ENCODE measurements around the gene WNT11. TPM values are rescaled to one million over a fixed set of nuclear protein-coding genes. Genes with fewer than 3 reads are reported as not detected.

Gene WNT11
- 1.8 TPM for total RNA-seq

DNA sequence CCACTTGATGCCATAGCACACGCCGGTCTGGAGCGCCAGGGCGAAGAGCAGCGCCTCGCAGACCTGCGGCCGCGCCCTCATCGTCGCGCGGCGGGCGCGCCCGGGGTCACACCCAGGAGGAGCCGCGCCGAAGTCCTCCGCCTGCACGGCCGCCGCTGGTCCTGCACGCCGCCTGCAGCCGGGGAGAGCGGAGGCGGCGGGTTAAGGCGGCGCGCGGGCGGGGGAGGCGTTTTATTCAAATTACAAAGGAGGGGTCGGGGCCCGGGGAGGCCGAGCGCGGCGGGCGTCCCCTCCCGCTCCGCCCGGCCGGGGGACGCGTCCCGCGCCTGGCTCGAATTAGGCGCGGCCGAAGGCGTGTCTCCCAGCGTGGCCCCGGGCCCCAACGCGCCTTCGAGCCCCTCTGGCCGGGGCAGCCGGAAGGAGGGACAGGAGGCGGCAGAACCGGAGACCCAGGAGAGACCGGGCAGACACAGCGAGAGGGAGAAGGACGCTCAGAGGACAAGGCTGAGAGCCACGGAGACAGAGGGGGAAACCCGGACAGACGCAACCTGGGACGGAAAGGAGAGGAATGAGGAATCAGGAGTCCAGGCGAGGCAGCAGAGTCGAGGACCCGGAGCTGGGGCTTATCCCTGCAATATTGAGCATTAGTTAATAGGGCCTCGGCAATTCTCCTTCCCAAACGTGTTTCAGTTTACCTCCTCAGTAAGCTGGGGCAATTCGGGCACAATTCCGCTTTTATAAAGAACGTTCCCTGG lies at the start of gene WNT11:
Gene WNT11, minus strand, starts transcription at position 176 of the 755 bp plus-strand sequence. Its CDS starts 95 bp downstream, at position 81.
- DNase-seq (ENCODE audit: low spot score), result no peak

DNA sequence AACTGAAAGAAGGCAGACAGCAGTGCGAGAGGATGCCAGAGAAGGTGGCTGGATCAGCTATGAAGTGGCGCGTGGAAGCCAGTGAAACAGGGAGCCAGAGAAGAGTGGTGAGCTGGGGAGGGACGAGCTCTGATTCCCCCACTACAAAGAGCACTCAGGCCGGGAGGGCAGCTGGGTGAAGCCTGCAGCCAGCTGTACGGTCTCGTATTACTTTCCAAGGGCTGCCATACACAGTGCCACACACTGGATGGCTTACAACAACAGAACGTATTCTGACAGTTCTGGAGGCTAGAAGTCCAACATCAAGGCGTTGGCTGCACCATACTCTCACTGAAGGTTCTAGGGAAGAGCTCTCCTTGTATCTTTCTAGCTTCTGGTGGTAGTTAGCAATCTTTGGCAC lies 47.1 kb upstream of the WNT11 start:
- DNase-seq (ENCODE audit: low spot score), result no peak

DNA sequence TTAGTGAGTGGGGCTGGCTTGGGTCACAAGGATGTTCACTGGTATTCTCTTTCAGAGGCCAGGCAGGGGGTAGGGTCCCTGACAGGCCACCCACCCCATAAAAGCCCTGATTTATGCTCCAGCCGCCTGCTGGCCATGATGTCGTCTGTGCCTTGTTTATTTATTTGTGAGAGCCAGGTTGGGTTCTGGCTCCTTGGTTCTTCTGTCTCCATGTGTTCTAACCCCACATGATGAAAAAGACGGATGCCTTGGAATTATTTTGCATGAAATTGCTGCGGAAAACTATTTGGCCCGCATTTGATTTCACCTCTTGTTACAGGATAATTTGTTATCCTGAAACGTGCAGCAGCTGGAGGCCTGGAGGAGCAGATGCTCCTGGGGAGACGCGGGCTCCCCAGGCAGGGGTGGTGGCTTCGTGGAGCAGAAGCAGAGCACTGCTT lies 46.3 kb upstream of the WNT11 start:
- DNase-seq (ENCODE audit: low spot score), result no peak

GRCh38 chr11:76251576-76251975 lies 45.3 kb upstream of the WNT11 start:
- DNase-seq (ENCODE audit: low spot score), result no peak

DNA sequence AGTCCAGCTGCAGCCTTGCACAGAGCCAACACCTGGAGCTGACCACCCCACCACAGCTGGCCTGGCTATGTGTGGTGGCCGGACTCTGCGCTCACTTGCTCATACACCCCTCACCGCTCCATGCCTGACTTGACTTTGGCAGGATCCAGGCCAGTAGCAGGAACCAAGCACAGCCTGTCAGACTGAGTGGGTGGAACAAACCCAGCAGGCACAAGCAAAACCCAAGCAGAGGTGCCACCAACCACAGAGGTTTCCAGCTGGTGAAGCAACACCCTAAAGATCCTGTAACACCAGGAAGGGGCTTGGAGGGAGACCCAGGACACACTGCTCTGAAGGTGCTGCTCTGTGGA lies 44.9 kb upstream of the WNT11 start:
- DNase-seq (ENCODE audit: low spot score), result no peak

GRCh38 chr11:76250520-76251225 lies 44.4 kb upstream of the WNT11 start:
- DNase-seq (ENCODE audit: low spot score), result no peak

GRCh38 chr11:76249195-76249741 lies 43.0 kb upstream of the WNT11 start:
- no peak for DNase-seq (ENCODE audit: low spot score)

DNA sequence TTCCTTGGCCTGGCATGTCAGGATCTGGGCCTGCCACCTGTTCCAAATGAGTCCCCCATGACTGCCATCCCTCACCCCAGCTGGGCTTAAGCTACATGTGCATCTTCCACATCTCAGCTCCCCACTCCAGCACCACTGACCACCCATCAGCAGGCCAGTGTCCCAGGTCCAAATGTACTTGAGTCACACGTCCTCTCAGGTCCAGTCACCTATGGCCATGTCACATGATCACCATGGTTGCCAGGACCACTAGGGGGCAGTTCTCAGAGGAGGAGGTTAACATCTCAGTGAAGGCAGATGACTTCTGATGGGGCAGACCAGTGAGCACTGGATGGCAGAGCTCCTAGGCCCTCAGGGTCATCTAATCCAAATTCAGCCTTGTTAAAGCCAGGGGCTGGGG lies 41.9 kb upstream of the WNT11 start:
- DNase-seq (ENCODE audit: low spot score), result no peak

- DNase-seq (ENCODE audit: low spot score), result no peak
These were observed 40.8 kb upstream of the WNT11 start for GRCh38 chr11:76247091-76247490.

- DNase-seq (ENCODE audit: low spot score), result no peak
These were observed 40.1 kb upstream of the WNT11 start for GRCh38 chr11:76246271-76246933.

DNA sequence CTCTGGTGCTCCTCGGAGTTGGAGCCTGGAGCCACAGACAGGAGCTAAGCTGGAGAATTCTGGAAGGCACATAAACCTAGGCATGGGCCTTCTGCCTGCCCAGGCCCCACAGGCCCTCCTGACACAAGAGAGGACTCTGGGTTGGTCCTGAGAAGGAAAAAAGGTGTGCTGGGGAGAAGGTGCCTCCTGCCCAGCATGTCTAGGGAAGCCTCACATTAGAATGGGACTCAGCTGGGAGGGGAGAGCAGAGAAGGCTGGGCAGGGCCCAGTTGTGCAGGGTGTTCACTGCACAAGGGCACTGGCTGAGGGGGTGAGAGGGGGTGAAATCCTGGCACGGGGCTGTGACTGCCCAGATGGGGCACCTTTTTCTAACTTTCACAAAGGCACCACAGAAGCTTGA lies 39.4 kb upstream of the WNT11 start:
- no peak for DNase-seq (ENCODE audit: low spot score)

- no peak for DNase-seq (ENCODE audit: low spot score)
These were observed 38.1 kb upstream of the WNT11 start for GRCh38 chr11:76244316-76244851.

- no peak for DNase-seq (ENCODE audit: low spot score)
These were observed 37.6 kb upstream of the WNT11 start for GRCh38 chr11:76243957-76244285.

DNA sequence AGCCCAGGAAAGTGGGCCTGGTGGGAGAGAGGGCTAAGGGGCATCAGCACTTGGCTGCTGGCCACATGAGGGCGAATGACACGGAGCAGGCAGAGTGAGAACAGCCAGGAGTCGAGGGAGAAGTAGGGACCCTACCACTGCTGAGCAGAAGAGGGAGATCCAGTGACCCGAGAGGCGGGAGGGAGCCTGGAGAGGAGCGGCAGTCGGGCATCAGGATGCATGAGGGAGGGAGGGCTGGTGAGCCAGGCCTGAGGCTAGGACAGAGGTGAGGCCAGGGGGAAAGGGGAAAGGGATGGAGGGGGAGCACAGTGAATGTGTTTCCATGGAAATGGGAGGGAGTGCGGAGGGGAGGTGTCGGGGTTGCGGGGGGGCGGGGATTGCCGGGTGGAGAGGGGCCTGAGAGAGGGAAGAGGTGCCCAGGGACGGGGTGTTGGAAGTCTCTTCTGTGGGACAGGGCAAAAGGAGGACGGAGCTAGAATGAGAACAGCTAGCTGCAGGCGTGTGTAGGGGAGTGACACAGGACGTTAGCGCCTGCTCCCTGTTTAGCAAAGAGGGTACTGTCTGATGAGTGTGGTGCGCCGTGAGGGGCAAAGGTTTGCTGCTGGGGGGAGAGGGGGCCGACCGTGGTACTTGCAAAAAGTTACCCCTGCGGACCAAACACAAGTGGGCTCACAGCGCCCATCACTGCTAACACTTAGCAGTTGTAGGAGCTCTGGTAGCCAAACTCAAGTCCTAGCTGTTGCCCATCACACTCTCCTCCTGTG lies 37.1 kb upstream of the WNT11 start:
- no peak for DNase-seq (ENCODE audit: low spot score)

- no peak for DNase-seq (ENCODE audit: low spot score)
These were observed 35.9 kb upstream of the WNT11 start for GRCh38 chr11:76242004-76242779.

GRCh38 chr11:76241243-76242000 lies 35.1 kb upstream of the WNT11 start:
- no peak for DNase-seq (ENCODE audit: low spot score)

GRCh38 chr11:76240666-76241065 lies 34.4 kb upstream of the WNT11 start:
- no peak for DNase-seq (ENCODE audit: low spot score)

- no peak for DNase-seq (ENCODE audit: low spot score)
These were observed 33.8 kb upstream of the WNT11 start for GRCh38 chr11:76240161-76240540.

GRCh38 chr11:76239483-76240160 lies 33.3 kb upstream of the WNT11 start:
- no peak for DNase-seq (ENCODE audit: low spot score)

DNA sequence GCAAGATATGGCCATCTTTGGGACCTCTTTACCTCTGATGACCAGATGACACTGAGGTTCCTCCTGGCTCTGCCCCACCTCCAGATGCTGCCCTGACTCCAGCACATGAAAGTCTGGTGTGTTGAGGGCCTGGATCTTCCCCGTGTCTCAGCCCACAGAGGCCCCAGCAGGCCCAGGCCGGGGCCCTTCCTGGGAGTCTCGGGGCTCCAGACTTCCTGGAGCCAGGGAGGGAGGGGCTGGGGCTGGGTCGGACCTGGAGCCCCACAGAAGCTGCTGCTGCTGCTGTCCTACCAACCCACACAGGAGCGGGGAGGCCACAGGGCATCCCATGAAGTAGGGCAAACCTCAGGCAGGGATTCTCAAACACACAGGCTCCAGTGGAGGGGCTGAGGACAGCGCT lies 32.2 kb upstream of the WNT11 start:
- no peak for DNase-seq (ENCODE audit: low spot score)
